Ecto neural progenitor cell (in vitro differentiated cells): Measurements from ENCODE around the gene LRRC59.
"Not testable (repeated sequence)": the region's sequence is repeated elsewhere in the genome, so short reads cannot be mapped to it uniquely, and the experiment has no call there.

Source experiments
- DNase-seq: peaks from one replicate; pipeline ENCODE4 v3.0.0-alpha.2; 2018; ENCODE audit warnings: low spot score

LRRC59 gene

GRCh38 chr17:50424996-50425681, 27.8 kb upstream of the LRRC59 start:
- no peak for DNase-seq

- DNase-seq: no peak
Measured at GRCh38 chr17:50424246-50424995, 27.1 kb upstream of the LRRC59 start.

- no peak for DNase-seq
Measured at GRCh38 chr17:50423553-50424159, 26.3 kb upstream of the LRRC59 start.

GRCh38 chr17:50422738-50423137, 25.4 kb upstream of the LRRC59 start:
- DNase-seq: no peak

- DNase-seq: no peak
Measured at GRCh38 chr17:50421308-50422051, 24.2 kb upstream of the LRRC59 start.

- no peak for DNase-seq
Measured at GRCh38 chr17:50420419-50421112, 23.2 kb upstream of the LRRC59 start.

- not testable (repeated sequence) for DNase-seq
Measured at GRCh38 chr17:50419577-50419976, 22.3 kb upstream of the LRRC59 start.

- no peak for DNase-seq
Measured at GRCh38 chr17:50414808-50415207, 17.5 kb upstream of the LRRC59 start.

GRCh38 chr17:50412188-50412732, 14.9 kb upstream of the LRRC59 start:
- DNase-seq: no peak

- DNase-seq: no peak
Measured at GRCh38 chr17:50407921-50408320, 10.6 kb upstream of the LRRC59 start.

- no peak for DNase-seq
Measured at GRCh38 chr17:50406578-50406977, 9.3 kb upstream of the LRRC59 start.

- not testable (repeated sequence) for DNase-seq
Measured at GRCh38 chr17:50405351-50405750, 8.0 kb upstream of the LRRC59 start.

- not testable (repeated sequence) for DNase-seq
Measured at GRCh38 chr17:50399591-50399990, 2.3 kb upstream of the LRRC59 start.

GRCh38 chr17:50398672-50399071, 1.3 kb upstream of the LRRC59 start:
- not testable (repeated sequence) for DNase-seq

GRCh38 chr17:50397919-50398285, 579 bp upstream of the LRRC59 start:
- DNase-seq: no peak

GRCh38 chr17:50396261-50397110, 837 bp downstream of the LRRC59 start:
- DNase-seq: no peak

- no peak for DNase-seq
Measured at GRCh38 chr17:50394711-50395110, 2.6 kb downstream of the LRRC59 start.

GRCh38 chr17:50393700-50394099, 3.6 kb downstream of the LRRC59 start:
- DNase-seq: no peak

- no peak for DNase-seq
Measured at GRCh38 chr17:50392621-50393020, 4.7 kb downstream of the LRRC59 start.

- no peak for DNase-seq
Measured at GRCh38 chr17:50389534-50389933, 7.8 kb downstream of the LRRC59 start.

GRCh38 chr17:50388728-50389127, 8.6 kb downstream of the LRRC59 start:
- DNase-seq: no peak
